ENCODE measurements around the gene KRTAP1-4. TPM values are rescaled to one million over a fixed set of nuclear protein-coding genes. Genes with fewer than 3 reads are reported as not detected.
"Not testable (repeated sequence)": the region's sequence is repeated elsewhere in the genome, so short reads cannot be mapped to it uniquely, and the experiment has no call there.

KRTAP1-4 gene
- total and polyA plus RNA-seq, 2 experiments from 2014 or later, result not detected

DNA sequence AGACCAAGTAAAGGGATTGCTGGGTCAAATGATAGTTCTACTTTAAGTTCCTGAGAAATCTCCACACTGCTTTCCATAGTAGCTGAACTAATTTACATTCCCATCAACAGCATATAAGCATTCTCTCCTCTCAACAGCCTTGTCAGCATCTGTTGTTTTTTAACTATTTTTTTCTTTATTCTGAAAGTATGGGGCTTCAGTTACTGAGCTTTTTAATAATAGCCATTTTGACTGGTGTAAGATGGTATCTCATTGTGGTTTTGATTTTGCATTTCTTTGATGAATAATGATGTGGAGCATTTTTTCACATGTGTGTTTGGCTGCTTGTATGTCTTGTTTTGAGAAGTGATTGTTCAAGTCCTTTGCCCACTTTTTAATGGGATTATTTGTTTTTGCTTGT is 22.6 kb upstream of the KRTAP1-4 start:
- in situ Hi-C loops (cut with MboI), result no loop called here
- H3K36me3 ChIP-seq (ENCODE audit: low read depth), result peaks cover 6% of the 10 kb centered on the region; the same call in 1 of the 2 replicates
- no peaks in the 10 kb centered on the region for H3K9me2 ChIP-seq (ENCODE audit: insufficient read depth)
- no peaks in the 10 kb centered on the region for H4K20me1 ChIP-seq (ENCODE audit: insufficient read depth)
- peak overlapping the region; percentile 22 for H3K27ac ChIP-seq
- H3F3A ChIP-seq (ENCODE audit: insufficient read depth), result peaks cover 37% of the 10 kb centered on the region
- peak; percentile 42 for DNase-seq
- H3K4me3 ChIP-seq, result no peak overlapping the region
- H3K27me3 ChIP-seq (replicated peaks; ENCODE audit: insufficient read depth), result no peaks in the 10 kb centered on the region
- H2AFZ ChIP-seq, result peak overlapping the region; percentile 31; the same call in 1 of the 2 replicates
- H3K4me1 ChIP-seq (ENCODE audit: insufficient read depth), result peaks cover 28% of the 10 kb centered on the region
- no peaks in the 10 kb centered on the region for H3K9me3 ChIP-seq (ENCODE audit: low read depth)
- H3K79me2 ChIP-seq (ENCODE audit: insufficient read depth), result no peaks in the 10 kb centered on the region
- TF ChIP-seq EZH2phosphoT487 (IDR thresholded peaks at IDR 0.05; ENCODE audit: insufficient read depth, low read depth) (no peak), EZH2 (IDR thresholded peaks at IDR 0.05; ENCODE audit: insufficient read depth, poor library complexity, severe bottlenecking) (no peak)
- no peak overlapping the region for H3K9ac ChIP-seq
- no peak overlapping the region for H3K4me2 ChIP-seq (ENCODE audit: unreplicated experiment)

DNA sequence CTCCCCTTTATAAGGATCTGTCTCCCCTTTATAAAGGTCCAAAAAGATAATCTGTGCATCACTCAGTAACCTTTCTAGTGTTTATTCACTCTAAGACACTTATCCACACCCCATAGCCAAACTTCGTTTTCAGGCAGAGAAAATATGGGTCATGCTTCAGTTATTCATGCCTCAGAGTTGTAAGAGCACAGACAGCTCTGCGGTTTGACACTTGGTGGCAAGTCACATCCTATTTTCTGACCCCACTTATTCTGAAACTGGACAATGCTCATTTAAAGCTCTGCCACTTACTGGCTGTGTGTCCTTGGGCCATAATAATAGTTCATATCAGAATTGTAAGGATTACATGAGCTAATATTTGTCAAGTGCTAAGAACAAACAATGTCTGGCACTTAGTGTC is 19.1 kb upstream of the KRTAP1-4 start:
- Histone ChIP-seq H4K20me1 (ENCODE audit: insufficient read depth) (no peaks in the 10 kb centered on the region), H3K27me3 (replicated peaks; ENCODE audit: insufficient read depth) (no peaks in the 10 kb centered on the region), H3K36me3 (ENCODE audit: low read depth) (peaks cover 6% of the 10 kb centered on the region; the same call in 1 of the 2 replicates), H2AFZ (0 out of 2 replicates have a peak overlapping the region, but pooled peaks have one; percentile 6), H3K79me2 (ENCODE audit: insufficient read depth) (no peaks in the 10 kb centered on the region), H3K4me3 (no peak overlapping the region), H3K9me2 (ENCODE audit: insufficient read depth) (no peaks in the 10 kb centered on the region), H3K9ac (peak overlapping the region; percentile 39), H3F3A (ENCODE audit: insufficient read depth) (peaks cover 39% of the 10 kb centered on the region), H3K4me2 (ENCODE audit: unreplicated experiment) (peak overlapping the region; percentile 61), H3K27ac (peak overlapping the region; percentile 84), H3K9me3 (ENCODE audit: low read depth) (no peaks in the 10 kb centered on the region), H3K4me1 (ENCODE audit: insufficient read depth) (peaks cover 28% of the 10 kb centered on the region)
- DNase-seq, result peak; percentile 86
- TF ChIP-seq EZH2 (IDR thresholded peaks at IDR 0.05; ENCODE audit: insufficient read depth, poor library complexity, severe bottlenecking), result no peak
- 0 out of 2 replicates have a peak, but pooled peaks have one; percentile 57 for TF ChIP-seq EZH2phosphoT487 (IDR thresholded peaks at IDR 0.05; ENCODE audit: insufficient read depth, low read depth)
- 4 to 9% methylated on average over 2 of the region's 2 CpGs for WGBS, 2 experiments (ENCODE audit: low coverage in 1 of 2, low lambda C conversion rate in 2 of 2, missing lambda C conversion rate in 2 of 2)
- in situ Hi-C loops (cut with MboI), result no loop called here

GRCh38 chr17:41048441-41048840 is 18.4 kb upstream of the KRTAP1-4 start:
- TF ChIP-seq EZH2phosphoT487 (IDR thresholded peaks at IDR 0.05; ENCODE audit: insufficient read depth, low read depth) (no peak), EZH2 (IDR thresholded peaks at IDR 0.05; ENCODE audit: insufficient read depth, poor library complexity, severe bottlenecking) (no peak)
- in situ Hi-C loops (cut with MboI), result no loop called here
- H3K9me3 ChIP-seq (ENCODE audit: low read depth), result no peaks in the 10 kb centered on the region
- H3K9ac ChIP-seq, result peak overlapping the region; percentile 39
- peak overlapping the region; percentile 84 for H3K27ac ChIP-seq
- H3K4me3 ChIP-seq, result no peak overlapping the region
- H3K4me1 ChIP-seq (ENCODE audit: insufficient read depth), result peaks cover 28% of the 10 kb centered on the region
- H3K79me2 ChIP-seq (ENCODE audit: insufficient read depth), result no peaks in the 10 kb centered on the region
- peaks cover 3% of the 10 kb centered on the region; the same call in 1 of the 2 replicates for H3K36me3 ChIP-seq (ENCODE audit: low read depth)
- peaks cover 35% of the 10 kb centered on the region for H3F3A ChIP-seq (ENCODE audit: insufficient read depth)
- no peaks in the 10 kb centered on the region for H4K20me1 ChIP-seq (ENCODE audit: insufficient read depth)
- H3K9me2 ChIP-seq (ENCODE audit: insufficient read depth), result no peaks in the 10 kb centered on the region
- 36 to 46% methylated on average over 7 of the region's 7 CpGs for WGBS, 2 experiments (ENCODE audit: low coverage in 1 of 2, low lambda C conversion rate in 2 of 2, missing lambda C conversion rate in 2 of 2)
- DNase-seq, result peak; percentile 76
- H3K4me2 ChIP-seq (ENCODE audit: unreplicated experiment), result peak overlapping the region; percentile 61
- peak overlapping the region; percentile 6; the same call in 1 of the 2 replicates for H2AFZ ChIP-seq
- no peaks in the 10 kb centered on the region for H3K27me3 ChIP-seq (replicated peaks; ENCODE audit: insufficient read depth)

GRCh38 chr17:41046735-41047465 is 16.9 kb upstream of the KRTAP1-4 start, which contains the start of gene KRTAP2-1:
TSS of gene KRTAP2-1 (minus strand) at chr17:41047316. CDS start at chr17:41047267, 49 bp downstream.
- in situ Hi-C loops (cut with MboI); H3K9me2 ChIP-seq (ENCODE audit: insufficient read depth); H3K27me3 ChIP-seq (replicated peaks; ENCODE audit: insufficient read depth); DNase-seq; H3K9ac ChIP-seq; H2AFZ ChIP-seq; H3K9me3 ChIP-seq (ENCODE audit: low read depth); H4K20me1 ChIP-seq (ENCODE audit: insufficient read depth); H3K79me2 ChIP-seq (ENCODE audit: insufficient read depth); H3K4me3 ChIP-seq; H3K36me3 ChIP-seq (ENCODE audit: low read depth): not testable (repeated sequence)
- 88 to 92% methylated on average over 8 to 10 of the region's 33 CpGs for WGBS, 2 experiments (ENCODE audit: low coverage in 1 of 2, low lambda C conversion rate in 2 of 2, missing lambda C conversion rate in 2 of 2)
- peak within 1 kb of the TSS; percentile 84 for H3K27ac ChIP-seq
- peaks cover 20% of the 10 kb centered on the region for H3K4me1 ChIP-seq (ENCODE audit: insufficient read depth)
- H3F3A ChIP-seq (ENCODE audit: insufficient read depth), result peaks cover 23% of the 10 kb centered on the region
- H3K4me2 ChIP-seq (ENCODE audit: unreplicated experiment), result peak within 1 kb of the TSS; percentile 61

Data from GM23248 (cell line).